ENCODE data around the gene LDAF1.
"Not testable (repeated sequence)": the region's sequence is repeated elsewhere in the genome, so short reads cannot be mapped to it uniquely, and the experiment has no call there.

LDAF1 gene

DNA sequence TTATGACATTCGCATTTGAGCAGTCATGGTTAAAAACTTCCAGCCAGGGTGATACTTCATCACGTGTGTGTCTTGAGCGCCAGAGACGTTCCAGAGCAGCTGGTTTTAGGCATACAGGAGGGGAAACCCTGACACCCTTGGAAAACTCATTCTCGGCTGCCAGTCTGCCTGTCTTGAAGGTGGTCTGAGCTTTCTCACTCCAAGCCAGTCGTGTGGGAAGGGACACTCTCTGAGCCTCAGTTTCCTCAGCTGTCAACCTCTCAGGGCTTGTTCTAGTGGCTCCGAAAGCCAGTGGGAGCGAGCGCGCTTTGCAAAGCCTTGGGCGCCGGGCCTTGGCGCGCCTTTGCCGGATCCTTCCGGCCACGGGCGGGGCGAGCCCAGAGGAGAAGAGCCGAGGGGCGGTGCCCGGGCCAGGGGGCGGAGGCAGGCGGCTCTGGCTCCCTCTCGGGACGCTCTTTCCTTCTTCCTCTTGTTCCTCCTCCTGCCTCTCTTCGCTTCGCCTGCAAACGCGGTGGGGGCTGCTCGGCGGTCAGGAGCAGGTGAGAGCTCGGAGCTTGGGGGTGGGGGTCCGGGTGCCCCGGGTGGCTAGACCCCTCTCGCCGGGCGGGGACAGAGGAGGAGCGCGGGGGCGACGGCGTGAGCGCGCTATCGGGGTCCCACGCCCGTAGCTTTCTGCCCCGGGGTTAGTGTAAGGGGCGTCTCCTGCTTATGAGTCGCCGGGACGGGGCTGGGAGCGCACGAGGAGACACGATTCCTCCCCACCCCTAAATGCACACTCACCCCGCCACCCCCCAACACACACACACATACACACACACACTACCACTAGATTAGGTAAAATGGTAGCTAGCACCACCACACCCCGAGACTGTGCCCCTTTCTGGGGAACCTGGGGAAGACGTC is at the start of gene LDAF1:
LDAF1 (plus strand) TSS at position 467 of the 903 bp plus-strand sequence. CDS start 2,509 bp downstream, outside the sequence.
- peak; percentile 47 to 76 for DNase-seq (ENCODE audit: low read depth in 1 of 2, low spot score in 1 of 2)

DNA sequence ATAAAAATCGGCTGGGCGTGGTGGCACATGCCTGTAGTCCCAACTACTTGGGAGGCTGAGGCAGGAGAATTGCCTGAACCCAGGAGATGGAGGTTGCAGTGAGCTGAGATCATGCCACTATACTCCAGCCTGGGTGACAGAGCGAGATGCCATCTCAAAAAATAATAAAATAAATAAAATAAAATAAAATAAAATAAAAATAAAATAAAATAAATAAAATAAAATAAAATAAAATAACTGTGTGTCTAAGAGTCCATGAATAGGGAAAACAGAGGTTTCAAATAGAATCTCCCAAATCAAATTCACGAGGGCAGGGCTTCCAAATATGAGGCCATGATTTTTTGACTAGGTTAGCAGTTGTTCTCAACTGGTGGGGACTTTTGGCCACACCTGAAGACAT is 42.9 kb upstream of the LDAF1 start:
- DNase-seq (ENCODE audit: low read depth in 1 of 2, low spot score in 1 of 2), result not testable (repeated sequence)

DNA sequence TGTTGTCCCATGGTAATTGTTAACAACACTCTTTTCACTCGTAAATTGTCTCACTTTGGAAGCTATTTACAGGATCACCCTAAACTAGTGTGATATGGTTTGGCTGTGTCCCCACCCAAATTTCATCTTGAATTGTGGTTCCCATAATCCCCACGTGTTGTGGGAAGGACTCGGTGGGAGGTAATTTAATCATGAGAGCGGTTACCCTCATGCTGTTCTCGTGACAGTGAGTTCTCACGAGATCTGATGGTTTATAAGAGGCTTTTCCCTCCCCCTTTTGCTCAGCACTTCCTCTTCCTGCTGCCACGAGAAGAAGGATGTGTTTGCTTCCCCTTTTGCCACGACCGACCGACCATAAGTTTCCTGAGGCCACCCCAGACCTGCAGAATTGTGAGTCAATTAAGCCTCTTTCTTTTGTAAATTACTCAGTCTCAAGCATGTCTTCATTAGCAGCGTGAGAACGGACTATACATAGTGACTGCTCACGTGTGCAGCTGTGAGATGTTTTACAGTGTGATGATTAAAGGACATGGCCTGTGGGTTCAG is 42.3 kb upstream of the LDAF1 start:
- DNase-seq (ENCODE audit: low read depth in 1 of 2, low spot score in 1 of 2), result no peak

DNA sequence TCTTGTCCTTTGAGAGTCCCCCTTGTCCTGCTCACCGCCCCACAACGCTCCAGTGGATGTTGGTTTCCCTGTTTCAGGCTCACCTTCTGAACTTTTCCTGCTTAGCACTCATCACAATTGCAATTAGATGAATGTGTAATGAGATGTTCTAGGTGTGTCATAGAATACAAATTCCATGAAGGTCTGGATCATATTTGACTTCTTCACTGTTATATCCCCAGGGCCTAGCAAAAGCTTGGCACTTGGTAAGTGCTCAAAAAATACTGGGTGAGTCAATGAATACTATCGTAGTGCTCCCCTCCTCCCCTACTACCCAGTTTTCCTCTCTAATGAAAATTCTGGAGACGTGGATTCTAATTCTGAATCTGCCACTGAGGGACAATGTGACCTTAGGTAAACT is 40.9 kb upstream of the LDAF1 start:
- DNase-seq (ENCODE audit: low read depth in 1 of 2, low spot score in 1 of 2), result no peak

DNA sequence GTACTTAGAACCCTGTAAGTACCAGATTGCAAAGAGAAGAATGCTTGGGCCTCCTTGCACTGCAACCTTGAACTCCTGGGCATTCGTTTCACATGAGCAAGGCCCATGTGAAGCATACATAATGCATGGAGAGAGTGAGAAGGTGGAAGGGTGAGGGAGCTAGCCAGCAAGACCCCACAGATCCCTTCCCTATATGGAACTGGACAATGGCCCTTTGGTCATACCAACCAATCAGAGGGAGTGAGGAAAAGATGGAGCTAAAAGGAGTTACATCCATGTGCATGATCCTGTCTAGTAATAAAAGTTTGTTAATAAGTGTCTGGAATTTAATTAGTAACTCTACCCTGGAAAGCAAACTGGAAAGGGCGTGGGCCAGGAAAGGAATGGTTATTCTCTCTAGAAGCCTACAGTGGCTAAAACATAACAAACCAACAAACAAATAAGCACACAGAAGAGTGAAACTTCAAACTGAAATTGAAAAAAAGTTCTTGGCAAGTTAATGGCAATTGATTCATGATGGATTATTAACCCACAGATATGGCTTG is 37.4 kb upstream of the LDAF1 start:
- DNase-seq (ENCODE audit: low read depth in 1 of 2, low spot score in 1 of 2), result no peak

DNA sequence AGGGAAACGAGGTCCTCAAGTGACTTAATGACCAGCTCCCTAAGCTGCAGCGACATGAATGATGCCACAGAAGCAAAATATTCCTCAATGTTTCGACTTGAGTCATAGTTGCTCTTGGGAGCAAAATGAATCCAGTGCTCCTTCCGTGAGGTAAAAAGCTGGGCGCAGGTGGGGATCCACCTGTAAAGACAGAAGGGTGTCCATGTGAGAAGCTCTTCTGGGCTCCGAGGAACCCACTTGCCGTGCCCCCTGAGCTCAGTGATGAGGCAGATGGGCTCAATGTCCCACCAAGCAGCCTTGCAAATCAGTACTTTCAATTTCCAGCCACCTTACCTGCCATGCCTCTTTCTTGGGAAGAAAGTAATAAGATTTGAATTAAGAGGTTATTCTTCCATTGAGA is 33.3 kb upstream of the LDAF1 start:
- DNase-seq (ENCODE audit: low read depth in 1 of 2, low spot score in 1 of 2), result no peak

DNA sequence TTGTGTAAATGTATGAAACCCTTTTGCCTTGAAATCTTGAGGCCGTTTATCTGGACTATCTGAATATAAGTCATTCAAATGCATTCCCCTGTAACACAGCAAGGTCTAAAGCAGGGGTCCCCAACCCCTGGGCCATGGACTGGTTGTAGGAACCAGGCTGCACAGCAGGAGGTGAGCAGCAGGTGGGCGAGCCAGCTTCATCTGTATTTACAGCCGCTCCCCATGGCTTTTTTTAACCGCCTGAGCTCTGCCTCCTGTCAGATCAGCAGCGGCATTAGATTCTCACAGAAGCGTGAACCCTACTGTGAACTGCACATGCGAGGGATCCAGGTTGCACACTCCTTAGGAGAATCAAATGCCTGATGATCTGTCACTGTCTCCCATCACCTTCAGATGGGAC is 32.0 kb upstream of the LDAF1 start:
- no peak for DNase-seq (ENCODE audit: low read depth in 1 of 2, low spot score in 1 of 2)

DNA sequence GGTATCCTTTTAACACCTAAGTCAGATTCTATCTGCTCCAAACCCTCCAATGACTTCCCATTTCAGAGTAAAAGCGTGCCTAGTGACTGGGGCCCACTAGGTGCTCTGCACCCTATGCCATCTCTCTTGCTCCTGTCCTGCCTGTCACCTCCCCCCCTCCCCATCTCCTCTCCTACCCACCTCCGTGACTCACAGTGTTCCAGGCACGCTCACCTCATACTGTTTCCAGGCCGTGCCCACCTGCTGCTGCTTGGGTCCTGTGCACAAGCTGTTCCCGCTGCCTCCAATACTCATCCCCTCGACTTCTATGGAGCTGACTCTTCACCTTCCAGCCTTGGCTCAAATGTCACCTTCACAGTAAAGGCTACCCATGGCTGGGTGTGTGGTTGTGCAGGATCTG is 29.5 kb upstream of the LDAF1 start:
- DNase-seq (ENCODE audit: low read depth in 1 of 2, low spot score in 1 of 2), result no peak

DNA sequence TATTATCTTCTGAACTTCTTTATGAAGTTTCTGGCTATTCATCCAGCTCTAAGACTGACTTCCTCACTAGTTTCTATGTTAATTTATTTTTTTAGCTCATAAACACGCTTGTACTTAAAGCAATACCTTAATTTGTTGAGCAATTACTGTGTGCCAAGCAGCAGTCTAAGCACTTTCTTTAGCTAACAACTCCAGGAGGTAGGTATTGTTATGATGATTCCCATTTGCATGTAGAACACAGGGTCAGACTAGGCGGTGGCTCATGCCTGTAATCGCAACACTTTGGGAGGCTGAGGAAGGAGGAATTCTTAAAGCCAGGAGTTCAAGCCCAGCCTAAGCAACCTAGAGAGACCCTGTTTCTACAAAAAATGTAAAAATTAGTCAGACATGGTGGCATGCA is 27.7 kb upstream of the LDAF1 start:
- DNase-seq (ENCODE audit: low read depth in 1 of 2, low spot score in 1 of 2), result no peak

DNA sequence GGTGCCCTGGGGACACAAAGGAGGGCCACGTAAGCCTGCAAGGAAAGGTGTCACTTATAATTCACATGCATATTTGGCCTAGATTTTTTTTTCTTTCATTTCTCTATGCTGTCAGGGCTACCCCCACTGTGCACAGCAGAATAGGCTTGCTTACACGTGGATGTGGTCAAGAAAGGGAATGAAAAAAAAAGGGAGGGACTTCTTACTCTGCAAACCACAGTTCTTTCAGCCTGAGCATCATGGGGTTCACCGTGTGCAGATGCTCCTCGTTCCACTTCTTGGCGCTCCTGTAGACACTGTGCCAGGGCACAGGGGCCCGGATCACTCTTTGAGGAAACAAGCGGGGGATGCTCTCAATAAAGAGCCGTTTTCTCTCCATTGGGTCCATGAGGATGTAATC is 24.4 kb upstream of the LDAF1 start:
- DNase-seq (ENCODE audit: low read depth in 1 of 2, low spot score in 1 of 2), result no peak

DNA sequence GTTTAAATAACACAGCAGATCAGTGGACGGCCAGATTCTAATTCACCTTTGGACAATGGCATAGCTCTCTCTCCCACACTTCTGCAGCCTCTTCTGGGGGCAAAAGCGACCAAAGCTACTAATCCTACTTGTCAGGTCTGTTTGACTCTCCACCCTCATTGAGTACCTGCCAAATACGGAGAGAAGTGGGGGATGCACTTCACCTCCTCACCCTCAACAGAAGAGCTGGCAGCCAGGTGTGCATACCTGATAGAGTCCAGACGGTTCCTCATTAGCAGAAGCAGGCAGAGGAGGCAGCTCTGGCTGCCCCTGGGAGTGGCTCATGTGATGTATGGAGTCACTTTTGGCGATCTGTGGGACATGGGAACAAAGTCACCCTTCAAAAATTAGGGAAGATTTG is 12.7 kb upstream of the LDAF1 start:
- no peak for DNase-seq (ENCODE audit: low read depth in 1 of 2, low spot score in 1 of 2)

DNA sequence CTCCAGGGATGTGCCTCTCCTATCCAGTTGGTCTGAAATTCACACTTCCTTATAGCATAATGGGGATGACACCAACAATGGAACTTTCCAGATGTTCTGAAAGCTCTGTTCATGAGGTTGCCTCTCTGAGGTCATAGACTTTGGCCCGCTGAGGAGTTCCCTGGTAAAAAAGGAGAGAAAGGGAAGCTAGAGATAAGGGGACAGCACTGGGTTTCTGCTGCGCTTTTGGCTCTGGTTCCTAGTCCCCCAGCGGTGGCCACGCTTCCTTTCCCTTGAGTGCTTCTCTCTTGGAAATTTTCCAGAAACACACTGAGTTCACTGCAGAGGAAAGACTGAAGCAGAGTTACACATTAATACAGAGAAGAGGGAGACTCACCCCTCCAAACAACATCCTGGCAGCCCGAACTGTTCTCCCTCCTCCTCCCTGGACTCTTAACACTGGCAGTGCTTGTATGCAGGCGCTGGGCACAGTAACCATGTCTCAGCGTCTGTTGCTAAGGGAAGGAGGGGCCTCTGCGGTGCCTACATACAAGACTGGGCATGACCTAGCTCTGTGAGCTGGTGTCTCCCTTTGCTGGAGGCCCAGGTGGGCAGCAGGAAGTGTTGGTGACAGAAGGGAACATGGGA is 8.0 kb upstream of the LDAF1 start, which contains the start of gene DNAH3:
DNAH3 (minus strand) TSS at position 472 of the 627 bp plus-strand sequence. CDS start 527 bp downstream, outside the sequence.
- no peak for DNase-seq (ENCODE audit: low read depth in 1 of 2, low spot score in 1 of 2)

DNA sequence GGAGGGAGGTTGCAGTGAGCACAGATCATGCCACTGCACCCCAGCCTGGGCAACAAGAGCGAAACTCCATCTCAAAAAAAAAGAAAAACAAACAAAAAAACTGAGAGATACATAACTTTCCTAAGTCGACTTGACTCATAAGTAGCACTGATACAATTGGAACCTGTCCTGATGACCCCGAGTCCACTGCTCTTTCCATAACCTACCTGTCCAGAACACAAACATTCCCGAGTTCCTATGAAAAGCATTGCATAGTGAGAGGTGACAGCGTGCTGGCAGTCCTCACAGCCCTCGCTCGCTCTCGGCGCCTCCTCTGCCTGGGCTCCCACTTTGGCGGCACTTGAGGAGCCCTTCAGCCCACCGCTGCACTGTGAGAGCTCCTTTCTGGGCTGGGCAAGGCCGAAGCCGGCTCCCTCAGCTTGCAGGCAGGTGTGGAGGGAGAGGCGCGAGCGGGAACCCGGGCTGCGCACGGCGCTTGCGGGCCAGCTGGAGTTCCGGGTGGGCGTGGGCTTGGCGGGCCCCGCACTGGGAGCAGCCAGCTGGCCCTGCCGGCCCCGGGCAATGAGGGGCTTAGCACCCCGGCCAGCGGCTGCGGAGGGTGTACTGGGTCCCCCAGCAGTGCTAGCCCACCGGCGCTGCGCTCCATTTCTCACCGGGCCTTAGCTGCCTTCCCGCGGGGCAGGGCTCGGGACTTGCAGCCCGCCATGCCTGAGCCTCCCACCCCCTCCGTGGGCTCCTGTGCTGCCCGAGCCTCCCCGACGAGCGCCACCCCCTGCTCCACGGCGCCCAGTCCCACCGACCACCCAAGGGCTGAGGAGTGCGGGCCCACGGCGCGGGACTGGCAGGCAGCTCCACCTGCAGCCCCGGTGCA is 6.1 kb upstream of the LDAF1 start:
- not testable (repeated sequence) for DNase-seq (ENCODE audit: low read depth in 1 of 2, low spot score in 1 of 2)

DNA sequence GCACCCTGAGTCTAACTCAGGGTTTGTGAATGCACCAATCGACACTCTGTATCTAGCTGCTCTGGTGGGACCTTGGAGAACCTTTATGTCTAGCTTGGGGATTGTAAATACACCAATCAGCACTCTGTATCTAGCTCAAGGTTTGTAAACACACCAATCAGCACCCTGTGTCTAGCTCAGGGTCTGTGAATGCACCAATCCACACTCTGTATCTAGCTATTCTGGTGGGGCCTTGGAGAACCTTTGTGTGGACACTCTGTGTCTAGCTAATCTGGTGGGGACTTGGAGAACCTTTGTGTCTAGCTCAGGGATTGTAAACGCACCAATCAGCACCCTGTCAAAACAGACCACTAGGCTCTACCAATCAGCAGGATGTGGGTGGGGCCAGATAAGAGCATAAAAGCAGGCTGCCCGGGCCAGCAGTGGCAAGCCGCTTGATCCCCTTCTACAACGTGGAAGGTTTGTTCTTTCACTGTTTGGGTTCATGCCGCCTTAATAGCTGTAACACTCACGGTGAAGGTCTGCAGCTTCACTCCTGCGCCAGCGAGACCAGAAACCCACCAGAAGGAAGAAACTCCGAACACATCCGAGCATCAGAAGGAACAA is 5.2 kb upstream of the LDAF1 start:
- not testable (repeated sequence) for DNase-seq (ENCODE audit: low read depth in 1 of 2, low spot score in 1 of 2)

DNA sequence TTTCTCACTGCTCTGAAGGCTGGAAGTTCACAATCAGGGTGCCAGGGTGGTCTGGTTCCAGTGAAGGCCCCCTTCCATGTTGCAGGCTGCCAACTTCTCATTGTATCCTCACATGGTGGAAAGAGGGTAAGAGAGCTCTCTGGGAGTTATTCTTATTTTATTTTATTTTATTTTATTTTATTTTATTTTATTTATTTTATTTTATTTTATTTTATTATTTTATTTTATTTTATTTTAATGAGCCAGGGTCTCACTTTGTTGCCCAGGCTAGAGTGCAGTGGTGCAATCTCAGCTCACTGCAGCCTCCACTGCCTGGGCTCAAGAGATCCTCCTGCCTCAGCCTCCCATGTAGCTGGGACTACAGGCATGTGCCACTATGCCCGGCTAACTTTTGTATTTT is 2.5 kb upstream of the LDAF1 start:
- DNase-seq (ENCODE audit: low read depth in 1 of 2, low spot score in 1 of 2), result not testable (repeated sequence)

DNA sequence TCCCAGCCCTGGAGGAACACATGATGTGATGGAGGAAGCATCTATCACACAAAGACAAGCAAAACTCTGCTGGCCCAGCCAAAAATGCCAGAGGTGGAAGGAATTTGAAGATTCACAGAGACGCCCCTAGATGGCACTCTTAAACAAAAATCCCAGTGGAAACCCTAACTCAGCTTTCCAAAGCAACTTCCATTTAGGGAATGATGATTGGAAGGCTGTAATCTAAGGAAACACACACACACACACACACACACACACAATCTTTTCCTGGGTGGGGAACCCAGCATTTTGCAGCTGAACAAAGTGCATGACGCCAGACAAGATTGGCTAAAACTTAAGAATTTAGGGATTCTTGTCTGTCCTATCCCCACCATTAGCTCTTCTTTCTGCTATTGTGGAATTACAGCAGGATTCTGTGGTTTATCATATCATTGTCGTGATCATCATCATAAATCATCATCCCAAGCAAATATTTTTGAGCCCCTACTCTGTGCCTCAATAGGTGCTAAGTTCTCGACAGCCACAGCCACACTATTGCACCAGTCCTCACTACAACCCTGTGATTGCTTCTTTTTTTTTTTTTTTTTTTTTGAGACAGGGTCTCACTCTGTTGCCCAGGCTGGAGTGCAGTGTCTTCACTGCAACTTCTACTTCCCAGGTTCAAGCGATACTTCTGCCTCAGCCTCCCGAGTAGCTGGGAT is 1.6 kb upstream of the LDAF1 start:
- DNase-seq (ENCODE audit: low read depth in 1 of 2, low spot score in 1 of 2), result no peak

DNA sequence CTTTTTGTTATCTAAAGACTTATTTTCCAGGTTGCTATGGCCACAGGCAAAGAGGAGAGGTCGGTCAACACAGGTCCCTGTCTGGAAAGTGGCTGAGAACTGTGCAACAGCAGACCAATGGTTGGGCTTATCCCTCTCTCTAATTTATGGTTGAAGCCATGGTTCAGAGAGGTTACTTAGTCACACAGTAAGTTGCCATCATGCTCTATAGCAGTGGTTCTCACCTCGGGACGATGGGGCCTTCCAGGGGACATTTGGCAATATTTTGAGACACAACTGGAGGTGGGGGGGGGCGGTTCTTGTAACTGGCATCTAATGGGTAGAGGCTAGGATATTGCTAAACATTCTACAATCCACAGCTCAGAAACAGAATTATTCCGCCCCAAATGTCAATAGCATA is 842 bp upstream of the LDAF1 start:
- DNase-seq (ENCODE audit: low read depth in 1 of 2, low spot score in 1 of 2), result no peak

DNA sequence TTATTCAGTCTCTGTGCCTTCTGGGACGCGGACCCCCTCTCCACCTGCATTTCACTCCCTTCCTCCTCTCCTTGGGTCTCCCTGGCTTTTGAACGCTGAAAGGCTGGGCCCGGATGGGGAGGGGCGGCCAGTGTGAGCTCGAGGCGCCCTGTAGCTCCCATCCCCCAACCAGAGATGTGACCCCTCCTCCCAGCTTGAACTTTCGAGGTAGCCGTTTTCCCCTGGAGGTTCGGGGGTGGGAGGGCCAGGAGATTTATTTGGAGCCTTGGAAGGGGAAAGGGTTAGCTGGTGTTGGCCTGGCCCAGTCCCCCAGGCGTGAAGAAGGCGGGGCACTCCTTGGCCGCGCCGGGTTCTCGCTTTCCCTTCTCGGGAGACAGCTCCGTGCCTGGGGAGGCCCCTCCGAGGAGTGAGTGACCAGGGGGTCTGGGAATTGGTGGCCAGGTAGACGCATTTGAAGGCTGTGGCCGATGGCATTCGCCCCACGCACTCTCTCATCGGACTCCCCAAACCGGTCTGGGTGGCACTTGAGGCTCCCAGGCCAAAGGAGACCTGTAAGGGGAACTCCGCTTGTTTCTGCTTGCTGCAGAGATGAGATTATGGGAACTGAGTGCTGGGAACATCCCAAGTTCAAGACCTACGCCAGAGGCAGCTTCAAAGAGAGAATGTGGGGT is 942 bp downstream of the LDAF1 start:
- peak in 1 of 2 donors; percentile 4 for DNase-seq (ENCODE audit: low read depth in 1 of 2, low spot score in 1 of 2)

DNA sequence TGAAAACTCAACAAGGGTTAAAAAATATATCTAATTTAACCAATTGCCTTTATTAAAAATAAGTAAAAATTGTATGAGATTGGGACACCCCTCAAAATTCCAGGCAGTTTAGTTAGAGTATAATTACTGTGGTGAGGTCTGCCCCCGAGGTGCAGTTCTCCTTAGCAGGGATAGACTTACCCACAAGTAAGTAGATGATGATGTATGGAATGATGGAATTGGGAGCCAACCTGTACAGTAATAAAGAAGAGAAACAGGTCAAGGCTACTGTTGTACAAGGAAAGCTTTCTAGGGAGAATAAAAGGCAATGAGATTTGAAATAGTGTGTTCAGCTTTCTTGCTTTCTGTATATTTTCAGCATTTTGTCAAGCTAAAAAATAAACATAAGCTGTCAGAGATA is 1.8 kb downstream of the LDAF1 start:
- DNase-seq (ENCODE audit: low read depth in 1 of 2, low spot score in 1 of 2), result no peak

All from stimulated activated CD4-positive, alpha-beta T cell treated with anti-CD3 and anti-CD28 coated beads, Interleukin-15, amount 100 ng/mL, for 1 hour (primary cell).